Measurements from ENCODE around the gene VAX1.

- no peak for TF ChIP-seq POLR2AphosphoS5 (IDR thresholded peaks at IDR 0.05; ENCODE audit: borderline replicate concordance, low read depth, low read length)
- TF ChIP-seq EZH2 (IDR thresholded peaks at IDR 0.05), result no peak
- no peak for TF ChIP-seq FOXP2 (optimal IDR thresholded peaks at IDR 0.05; ENCODE audit: control extremely low read depth, extremely low read length, insufficient read depth)
Observed at GRCh38 chr10:117137031-117137910, 799 bp downstream of the VAX1 start.
